NCI-H1436 (cell line): ENCODE results near the gene PLCL1.

Source experiments
- DNase-seq: peaks from one replicate; lab custom pipeline; 2025; lab: John Stamatoyannopoulos, UW

PLCL1 gene

DNA sequence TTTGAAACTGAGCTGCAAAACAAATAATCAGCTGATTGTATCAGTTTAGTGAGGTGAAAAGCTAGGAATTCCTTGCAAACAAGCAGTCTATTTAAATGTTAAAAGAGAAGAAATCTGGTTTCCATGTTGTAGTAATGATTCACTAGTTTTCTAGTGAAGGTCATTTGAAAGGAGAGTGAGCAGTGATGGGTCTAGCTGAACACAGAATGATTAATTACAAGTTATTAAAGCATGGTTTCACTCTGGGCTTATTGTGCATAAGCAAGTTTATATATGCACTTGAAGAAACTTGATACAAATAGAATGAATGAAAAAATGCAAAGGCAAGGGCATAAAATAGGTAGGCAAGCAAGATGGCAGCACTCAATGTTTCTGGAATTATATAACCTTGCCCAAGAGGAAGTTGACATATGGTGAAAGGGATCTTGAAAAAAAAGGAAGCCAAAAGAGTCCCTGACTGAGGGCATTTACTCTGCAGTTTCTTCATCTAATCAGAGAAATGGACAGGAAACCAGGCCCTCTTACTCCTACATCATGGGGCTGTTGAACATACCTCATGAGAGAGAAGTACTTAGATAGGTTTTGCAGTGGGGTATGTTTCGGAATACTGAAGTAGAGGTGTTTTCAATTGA, 53.2 kb downstream of the PLCL1 start:
- no peak for DNase-seq

DNA sequence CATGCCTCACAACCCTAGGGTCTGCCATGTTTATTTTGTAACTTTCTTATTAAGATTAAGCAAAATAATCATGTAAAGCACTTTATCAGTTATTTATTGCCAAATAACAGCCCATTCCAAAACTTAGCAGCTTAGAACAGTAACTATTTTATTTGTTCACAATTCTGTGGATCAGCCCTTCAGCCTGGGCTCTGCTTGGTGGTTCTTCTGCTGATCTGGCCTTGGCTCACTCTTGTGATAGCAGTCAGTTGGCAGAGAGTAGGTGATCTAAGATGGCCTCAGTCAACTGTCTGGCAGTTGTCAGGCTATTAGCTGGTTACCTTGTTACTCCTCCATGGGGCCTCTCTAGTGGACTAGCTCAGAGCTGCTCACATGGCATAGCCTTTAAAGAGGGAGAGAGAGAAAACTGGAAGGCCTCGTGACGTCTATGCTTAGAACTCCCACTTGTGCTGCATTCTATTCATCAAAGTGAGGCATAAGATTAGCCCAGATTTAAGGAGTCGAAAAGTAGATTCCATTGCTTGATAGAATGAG, 54.3 kb downstream of the PLCL1 start:
- DNase-seq: no peak

DNA sequence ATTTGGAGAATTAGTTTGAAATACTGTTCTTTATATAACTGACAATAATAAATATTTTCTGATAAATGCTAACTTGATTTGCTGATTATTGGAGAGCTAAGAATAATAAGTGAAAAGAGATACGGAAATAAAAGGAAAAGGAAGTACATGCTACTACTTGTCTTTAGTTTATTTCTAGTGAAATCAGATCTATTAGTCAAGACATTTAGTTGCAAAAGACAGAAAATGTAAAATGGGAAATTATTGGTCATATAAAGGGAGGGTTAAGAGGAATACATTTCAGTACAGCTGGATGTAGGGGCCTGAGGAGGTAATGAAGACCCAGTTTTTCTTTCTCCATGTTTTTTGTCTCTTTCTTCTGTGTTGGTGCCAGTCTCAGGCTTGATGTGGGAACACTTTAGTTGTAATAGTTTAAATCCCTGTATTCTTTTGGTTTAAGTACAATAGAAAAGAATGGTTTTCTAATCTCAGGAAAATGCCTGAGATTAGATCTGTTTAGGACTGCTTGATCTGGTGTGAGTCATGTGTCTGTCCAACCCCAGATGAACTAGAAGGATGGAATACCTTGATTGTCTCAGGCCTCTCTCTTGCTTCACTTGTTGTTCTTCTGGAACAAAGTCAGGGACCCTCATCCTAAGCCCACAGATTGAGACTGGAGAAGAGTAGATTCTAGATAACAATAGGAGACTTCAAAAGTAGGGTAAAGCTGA, 58.0 kb downstream of the PLCL1 start:
- no peak for DNase-seq

DNA sequence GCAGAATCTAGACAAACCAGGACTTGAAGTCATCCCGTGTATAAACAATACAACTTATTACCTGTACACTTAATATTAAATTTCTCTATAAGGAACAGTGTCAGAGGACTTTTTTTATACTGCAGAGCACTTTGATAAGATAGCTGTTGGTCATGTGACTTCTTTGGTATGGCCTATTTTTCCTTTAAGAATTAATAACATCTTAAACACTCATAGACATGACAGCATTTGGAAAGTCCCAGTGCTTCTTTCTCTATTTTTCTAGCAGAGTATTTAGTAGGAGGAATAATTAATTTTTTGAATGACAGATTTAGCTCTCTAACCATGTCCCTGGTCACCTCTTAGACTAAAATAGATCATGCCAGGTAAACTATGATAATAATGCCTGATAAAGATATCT, 59.4 kb downstream of the PLCL1 start:
- DNase-seq: no peak

DNA sequence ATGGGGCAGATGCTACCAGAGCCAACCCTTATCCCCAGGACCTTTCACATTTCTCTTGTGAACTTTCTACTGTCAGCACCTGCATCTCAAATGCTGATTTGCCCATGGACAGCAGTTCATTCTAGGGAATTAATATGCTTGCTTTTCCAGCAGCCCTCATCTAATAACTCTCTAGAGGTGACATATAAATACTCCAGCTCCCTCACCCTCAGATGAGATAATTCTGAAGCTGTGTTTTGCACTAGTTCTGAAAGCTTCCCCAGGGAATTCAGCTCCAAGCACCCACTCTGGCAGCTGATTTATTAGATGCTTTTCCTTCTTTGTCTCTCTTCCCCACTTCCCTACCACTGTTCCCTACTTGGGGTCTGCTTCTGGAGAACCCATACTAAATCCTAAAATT, 62.1 kb downstream of the PLCL1 start:
- DNase-seq: no peak

DNA sequence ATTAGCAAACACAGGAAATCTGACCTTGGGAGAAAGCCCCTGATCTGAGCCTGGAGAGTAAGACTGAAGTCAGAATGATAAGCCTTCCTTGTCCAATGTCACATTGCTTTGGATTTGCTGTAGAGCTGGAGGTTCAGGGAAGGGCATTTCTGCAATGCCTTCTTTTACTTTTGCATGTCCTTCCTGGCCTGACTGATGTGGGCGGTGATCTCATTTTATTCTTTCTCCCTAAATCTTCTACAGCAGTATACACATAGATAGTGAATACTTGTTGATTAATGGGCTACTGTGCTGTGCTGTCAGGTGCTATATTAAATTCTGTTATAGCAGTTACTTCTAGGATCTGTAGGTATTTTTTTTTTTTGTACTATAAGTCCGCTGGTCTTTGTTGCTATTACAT, 62.6 kb downstream of the PLCL1 start:
- no peak for DNase-seq

DNA sequence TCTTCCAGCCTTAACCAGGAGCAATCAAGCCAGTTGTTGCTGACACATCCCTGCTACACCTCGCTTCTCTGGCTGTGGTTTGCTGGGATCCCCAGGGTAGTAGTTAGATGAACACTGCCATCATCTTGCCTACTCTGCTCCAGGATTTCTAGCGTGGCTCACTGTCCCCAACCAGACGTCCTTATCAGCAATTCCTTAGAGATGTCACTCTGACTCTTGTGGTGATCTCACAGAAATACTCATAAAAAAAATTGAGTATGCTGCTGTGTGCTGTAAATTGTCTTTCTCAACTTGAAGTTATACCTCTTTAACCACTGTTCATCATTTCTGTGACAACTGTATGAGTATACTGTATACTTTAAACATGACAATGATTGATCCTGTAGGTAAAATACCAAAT, 63.2 kb downstream of the PLCL1 start:
- no peak for DNase-seq

DNA sequence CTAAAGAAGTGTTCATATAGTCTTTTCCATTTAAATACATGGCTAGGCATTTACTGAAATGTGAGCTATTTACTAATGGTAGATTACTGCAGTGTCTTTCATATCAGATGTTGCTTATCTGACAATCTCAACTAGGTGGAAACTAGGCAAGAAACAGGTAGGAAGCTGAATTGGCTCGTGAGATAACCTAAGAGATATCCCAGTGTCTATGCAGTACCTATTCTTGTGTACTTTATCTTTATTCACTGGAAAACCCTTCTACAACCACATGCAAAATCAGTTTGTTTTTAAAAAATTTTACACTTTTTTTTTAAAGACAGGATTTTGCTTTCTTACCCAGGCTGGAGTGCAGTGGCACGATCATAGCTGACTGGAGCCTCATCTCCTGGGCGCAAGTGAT, 63.8 kb downstream of the PLCL1 start:
- DNase-seq: no peak

DNA sequence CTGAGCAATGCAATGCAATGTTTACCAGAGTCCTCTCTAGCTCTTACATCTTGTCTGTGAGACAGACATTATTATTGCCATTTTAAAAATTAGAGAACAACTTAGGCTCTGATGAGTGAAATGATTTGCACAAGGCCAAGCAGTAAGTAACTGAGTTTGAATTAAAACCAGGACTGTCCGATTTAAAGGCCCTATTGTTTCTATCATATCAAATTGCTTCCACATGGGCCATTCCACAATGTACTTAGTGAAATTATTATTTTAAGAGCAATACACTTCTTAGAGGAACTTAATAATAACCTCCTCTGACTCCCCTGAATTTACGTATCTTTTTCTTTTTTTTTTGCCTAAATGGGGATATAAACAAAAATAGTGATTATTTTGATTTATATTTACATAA, 64.6 kb downstream of the PLCL1 start:
- DNase-seq: no peak

DNA sequence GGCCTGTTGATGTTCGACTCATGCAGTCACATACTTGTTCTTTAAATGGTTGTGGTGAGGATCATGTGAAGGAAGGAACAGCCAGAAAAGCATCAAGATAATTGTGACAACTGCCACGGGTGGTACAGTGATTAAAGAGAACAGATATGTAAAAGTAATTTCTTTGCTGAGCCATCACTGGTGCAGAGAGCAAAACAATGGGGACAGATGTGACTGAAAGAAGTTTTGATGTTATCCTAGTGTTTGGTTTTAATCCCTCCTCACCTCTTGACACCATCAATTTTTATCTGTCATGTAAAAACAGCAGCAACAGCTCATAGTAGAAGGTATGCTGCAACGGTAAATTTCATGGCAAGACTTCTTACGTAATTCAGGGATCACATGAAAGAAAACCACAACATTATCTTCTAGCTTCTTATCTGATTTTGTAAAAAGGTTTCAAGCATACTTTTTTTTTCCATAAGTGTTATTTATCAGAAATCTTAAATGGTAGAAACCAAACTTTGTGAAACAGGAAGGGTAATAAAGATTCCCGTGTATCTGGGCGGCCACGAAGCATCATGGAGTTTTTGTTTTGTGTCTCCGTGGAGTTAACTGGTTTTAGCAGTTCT, 65.2 kb downstream of the PLCL1 start:
- DNase-seq: no peak

DNA sequence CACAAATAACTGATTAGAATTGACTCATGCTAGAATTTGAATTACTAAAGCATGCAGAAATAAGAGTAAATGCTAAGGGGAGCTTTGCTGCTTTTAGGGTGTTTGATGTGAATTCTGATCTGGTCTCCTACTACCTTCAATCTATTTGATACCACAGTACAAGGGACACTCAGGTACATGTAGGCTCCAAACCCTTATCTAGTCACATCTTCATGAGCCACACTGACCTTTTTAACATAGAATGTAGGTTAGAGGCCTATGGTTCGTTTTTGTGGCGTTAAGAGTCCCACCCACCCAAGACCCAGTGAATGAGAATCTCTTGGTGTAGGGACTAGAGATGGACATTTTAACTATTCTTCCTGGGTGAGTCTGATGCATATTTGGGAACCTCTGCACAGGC, 65.7 kb downstream of the PLCL1 start:
- DNase-seq: no peak

DNA sequence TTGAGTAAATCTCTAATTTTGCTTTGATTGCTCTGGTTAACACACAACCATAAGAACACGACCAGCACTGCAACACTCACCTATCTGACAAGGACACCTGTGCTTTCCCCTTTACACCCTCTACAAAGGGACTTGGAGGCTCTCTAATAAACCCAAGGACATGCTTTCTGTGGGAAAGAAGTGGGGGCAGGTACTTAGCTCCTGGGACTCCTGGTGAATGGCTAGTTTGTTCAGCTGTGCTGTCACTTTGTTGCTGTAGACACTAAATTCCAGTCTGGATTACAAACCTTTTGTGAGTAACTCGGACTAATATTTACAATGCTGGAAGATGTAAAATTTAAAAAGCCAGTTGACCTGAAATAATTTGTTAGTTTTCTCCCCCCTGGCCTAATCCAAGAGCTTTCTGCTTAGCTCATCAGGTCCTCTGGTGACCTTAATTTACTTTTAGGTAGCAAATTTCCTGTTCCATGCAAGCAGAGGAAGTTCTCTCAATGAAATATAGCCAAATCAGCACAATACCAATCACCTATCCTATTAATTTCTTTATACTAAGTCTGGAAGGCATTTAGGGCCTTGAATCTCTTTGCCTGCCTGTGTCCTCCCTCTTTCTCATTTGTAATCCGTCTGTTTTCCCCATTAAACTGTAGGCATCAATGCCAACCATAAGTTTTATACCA, 67.5 kb downstream of the PLCL1 start:
- DNase-seq: no peak

DNA sequence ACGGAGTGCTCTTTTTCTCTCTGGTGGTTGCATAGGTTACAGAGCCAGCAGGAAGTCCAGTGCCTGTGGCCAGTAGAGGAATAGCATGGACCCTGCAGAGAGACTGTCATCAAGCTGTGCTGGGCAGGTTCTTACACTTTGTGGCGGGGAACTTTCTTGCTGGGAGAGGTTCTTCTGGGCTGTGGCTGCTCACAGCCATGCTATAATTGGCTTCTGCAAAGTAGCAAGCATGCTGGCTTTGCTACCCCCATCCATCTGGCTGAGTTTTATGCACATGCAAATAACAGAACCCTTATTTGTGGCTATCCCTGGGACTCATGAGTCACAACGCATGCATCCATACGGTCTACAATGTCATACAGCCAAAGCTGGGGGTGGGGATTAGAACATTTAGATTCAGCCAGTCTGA, 68.9 kb downstream of the PLCL1 start:
- DNase-seq: no peak

DNA sequence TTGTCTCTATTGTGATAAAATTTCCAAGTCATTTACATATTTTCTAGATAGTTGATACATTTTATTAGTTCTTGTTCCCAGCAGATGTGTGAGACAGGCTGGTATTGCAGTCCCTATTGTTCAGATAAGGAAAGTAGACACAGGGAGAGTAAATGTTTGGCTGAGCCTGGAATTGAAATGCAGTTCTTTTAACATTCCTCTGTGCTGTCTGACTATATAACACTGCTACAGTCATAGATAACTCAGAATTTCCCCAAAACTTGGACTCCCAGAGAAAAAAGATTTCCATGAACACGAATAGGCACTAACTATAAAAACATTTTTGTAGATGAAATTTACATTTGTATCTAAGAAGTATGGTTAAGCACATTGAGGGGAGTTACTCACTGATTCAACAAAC, 71.4 kb downstream of the PLCL1 start:
- no peak for DNase-seq

DNA sequence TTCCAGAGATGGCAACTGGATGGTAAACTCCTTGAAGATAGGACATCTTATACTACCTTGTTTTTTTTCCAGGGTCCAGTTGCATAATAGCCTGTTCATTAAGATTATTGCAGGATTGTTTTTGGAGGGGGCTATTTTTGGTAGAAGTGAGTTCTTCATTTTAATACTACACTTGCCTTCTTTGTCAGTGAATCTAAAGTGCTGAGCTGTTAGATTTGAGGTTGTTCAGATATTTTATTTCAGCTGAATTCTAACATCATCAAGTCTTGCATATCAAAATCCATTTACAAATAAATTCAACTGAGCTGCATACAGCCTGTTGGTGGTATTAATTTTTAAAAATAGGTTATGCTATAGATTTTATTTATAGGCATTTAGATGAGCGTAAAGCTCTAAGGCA, 72.1 kb downstream of the PLCL1 start:
- no peak for DNase-seq

DNA sequence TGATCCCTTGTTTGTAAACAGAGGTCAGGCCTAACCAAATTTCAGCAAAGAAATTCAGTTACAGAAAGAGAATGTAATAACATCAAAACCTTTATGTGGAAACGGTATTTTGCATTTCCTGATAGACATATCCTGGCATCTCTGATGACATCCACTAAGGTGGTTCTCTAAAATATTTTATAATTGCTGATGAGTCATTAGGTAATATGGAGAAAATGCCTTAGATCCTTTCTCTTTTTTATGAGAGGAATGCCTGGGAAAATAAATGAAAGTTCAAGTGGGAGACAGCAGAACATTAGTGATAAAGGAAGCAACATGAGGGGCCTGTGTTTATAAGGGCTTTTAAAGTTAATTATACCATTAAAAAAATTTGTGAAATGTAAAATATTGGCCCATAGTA, 72.6 kb downstream of the PLCL1 start:
- DNase-seq: no peak

DNA sequence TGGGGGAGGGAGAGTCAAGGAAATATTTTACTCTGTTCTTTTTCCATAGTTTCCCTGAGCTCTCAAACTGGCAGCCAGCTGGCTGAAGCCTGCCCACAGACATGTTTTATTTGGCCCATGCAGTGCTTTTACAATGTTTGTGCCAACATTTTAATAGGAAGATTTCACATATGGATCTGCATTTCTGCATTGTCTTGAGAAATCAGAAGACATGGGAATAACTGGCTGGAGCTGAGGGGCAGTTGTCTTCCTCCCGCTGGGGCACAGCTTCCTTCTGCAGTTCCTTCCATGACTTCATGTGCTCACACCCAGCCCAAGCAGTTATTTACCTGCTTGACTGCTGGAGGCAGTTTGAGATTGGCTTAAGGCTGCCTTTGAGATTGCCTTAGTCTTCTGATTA, 74.4 kb downstream of the PLCL1 start:
- DNase-seq: no peak

DNA sequence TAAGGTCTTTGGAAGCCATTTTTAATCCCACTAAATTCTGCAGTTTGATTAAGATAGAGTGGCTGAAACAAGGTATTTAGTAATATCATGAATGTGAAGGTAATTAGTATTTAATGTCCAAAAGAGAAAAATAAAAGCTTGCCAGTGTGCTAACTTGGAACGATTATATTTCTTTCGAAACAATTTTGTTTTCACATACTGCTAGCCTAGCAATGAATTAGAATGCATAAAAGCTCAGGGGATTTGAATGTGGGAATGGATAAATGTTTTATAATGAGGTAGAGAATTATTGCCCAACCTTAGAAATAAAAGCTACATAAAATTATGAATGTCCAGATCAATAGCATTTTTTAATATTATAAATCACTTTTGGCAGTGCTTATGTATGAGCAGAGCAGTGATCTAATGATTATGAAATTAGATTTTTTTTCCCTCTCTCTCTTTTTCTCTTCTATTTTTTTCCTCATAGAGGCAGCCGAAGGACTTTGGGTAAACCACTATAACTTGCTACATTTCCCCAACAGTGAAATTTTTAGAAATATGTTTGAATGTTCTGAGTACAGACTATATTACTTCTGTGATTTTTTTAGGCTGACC, 75.5 kb downstream of the PLCL1 start:
- no peak for DNase-seq

DNA sequence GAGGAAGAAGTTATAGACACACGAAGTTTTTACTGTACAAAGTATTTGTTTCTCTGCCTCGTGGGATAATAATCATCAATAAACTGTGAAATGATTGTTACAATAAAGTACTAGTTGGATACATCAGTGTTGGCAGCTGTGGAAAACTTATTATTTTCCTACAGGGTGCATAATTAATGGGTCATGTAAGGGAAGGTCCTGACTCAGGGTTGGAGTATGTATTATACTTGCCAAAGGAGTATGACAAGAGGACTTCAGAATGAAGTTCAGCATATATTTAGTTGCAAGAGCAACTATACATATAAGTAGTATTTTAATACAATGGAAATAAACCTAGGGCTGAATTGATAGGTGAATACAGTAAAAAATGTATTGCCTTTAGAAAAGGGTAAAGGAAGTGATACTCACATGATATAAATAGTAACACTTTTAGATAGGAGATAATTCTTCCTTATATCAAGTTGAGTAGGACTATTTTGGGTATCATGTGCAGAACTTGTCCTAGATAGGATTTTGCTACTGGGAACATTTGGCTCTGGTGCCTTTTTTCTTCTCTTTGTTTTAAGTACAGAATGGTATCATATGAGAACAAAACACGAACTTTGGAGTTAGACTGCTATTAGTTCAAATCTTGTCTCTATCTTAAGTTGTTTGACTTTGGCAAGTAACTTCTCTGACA, 79.1 kb downstream of the PLCL1 start:
- DNase-seq: no peak

DNA sequence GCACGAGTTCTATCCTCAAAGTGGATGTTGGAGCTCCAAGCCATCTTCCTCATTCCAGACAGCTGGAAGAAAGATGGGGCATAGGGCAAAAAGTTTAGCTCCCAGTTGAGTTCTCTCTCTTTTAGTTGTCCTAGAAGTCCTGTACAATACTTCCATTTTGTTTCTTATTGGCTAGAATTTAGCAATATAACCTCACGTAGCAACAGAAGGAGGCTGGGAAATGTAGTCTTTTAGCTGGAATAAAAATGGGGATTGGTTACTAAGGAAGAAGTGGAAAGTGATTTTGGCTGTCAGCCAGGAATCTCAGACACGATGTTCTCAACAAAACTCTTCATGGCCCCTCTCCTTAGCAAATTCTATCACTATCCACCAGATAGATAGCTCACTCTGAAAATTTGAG, 79.9 kb downstream of the PLCL1 start:
- DNase-seq: no peak

DNA sequence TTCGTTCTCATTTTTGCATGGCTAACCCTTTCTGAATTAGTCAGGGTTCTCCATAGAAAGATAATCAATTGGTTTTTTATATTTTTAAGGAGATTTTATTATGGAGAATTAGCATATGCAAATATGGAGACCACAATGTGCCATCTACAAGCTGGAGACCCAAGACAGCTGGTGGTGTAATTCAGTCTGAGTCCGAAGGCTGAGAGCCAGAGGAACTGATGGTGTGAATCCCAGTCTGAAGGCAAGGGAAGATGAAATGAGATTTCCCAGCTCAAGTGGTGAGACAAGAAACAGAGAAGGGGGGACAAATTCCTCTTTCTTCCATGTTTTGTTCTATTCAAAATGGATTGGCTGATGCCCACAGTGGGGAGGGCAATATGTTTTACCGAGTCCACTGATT, 80.7 kb downstream of the PLCL1 start:
- DNase-seq: no peak

DNA sequence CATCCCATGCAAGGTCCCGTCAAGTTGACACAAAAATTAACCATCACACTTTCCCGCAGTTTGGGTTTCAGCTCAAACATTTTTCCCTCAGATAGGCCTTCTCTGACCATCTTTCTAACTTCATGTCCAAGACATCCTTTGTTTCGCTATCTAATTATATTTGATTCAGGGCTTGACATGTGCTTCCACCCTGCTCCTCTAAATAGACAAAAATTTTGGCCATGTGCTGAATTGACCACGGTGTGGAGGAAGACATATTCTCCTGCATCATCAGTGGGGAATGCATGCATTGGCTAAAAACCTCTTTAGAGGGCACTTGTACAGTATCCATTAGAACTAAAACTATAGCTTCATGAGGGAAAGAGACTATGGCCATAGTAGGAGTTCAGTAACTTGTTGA, 81.2 kb downstream of the PLCL1 start:
- no peak for DNase-seq
